Activated CD4-positive, alpha-beta T cell treated with anti-CD3 and anti-CD28 coated beads for 48 hours (primary cell): ENCODE data around the gene CHST10.
"Not testable (repeated sequence)": the region's sequence is repeated elsewhere in the genome, so short reads cannot be mapped to it uniquely, and the experiment has no call there.

Experiments
- DNase-seq: peaks from one replicate; pipeline ENCODE4 v3.0.0-alpha.2; 2020

CHST10 gene

GRCh38 chr2:100416935-100417710 is at the start of gene CHST10:
TSS of gene CHST10 (minus strand) at chr2:100417668. CDS start at chr2:100406675, 10,993 bp downstream.
- peak; percentile 67 for DNase-seq

- no peak for DNase-seq
Measured at GRCh38 chr2:100460904-100461530, 43.5 kb upstream of the CHST10 start.

GRCh38 chr2:100456357-100456756 is 38.9 kb upstream of the CHST10 start:
- DNase-seq: not testable (repeated sequence)

GRCh38 chr2:100453853-100454252 is 36.4 kb upstream of the CHST10 start:
- no peak for DNase-seq

GRCh38 chr2:100451734-100452133 is 34.3 kb upstream of the CHST10 start:
- DNase-seq: no peak

- no peak for DNase-seq
Measured at GRCh38 chr2:100451092-100451491, 33.6 kb upstream of the CHST10 start.

GRCh38 chr2:100446696-100447095 is 29.2 kb upstream of the CHST10 start:
- DNase-seq: no peak

- no peak for DNase-seq
Measured at GRCh38 chr2:100437751-100438150, 20.3 kb upstream of the CHST10 start.

- DNase-seq: no peak
Measured at GRCh38 chr2:100429726-100430125, 12.3 kb upstream of the CHST10 start.

- peak; percentile 83 for DNase-seq
Measured at GRCh38 chr2:100427627-100428258, 10.3 kb upstream of the CHST10 start.

GRCh38 chr2:100427111-100427510 is 9.6 kb upstream of the CHST10 start:
- no peak for DNase-seq

- DNase-seq: no peak
Measured at GRCh38 chr2:100426384-100426720, 8.9 kb upstream of the CHST10 start.

GRCh38 chr2:100425573-100426383 is 8.3 kb upstream of the CHST10 start:
- no peak for DNase-seq

- DNase-seq: no peak
Measured at GRCh38 chr2:100425107-100425506, 7.6 kb upstream of the CHST10 start.

GRCh38 chr2:100424277-100424875 is 6.9 kb upstream of the CHST10 start:
- DNase-seq: no peak

- DNase-seq: no peak
Measured at GRCh38 chr2:100423631-100424030, 6.2 kb upstream of the CHST10 start.

GRCh38 chr2:100422320-100423055 is 5.0 kb upstream of the CHST10 start:
- DNase-seq: no peak

- no peak for DNase-seq
Measured at GRCh38 chr2:100419915-100420314, 2.4 kb upstream of the CHST10 start.

- no peak for DNase-seq
Measured at GRCh38 chr2:100418406-100418962, 1.0 kb upstream of the CHST10 start.

- DNase-seq: no peak
Measured at GRCh38 chr2:100417711-100418124, 250 bp upstream of the CHST10 start.

- DNase-seq: no peak
Measured at GRCh38 chr2:100416397-100416934, 1.0 kb downstream of the CHST10 start.
